ENCODE measurements around the gene ZDHHC11B.
"Not testable (repeated sequence)": the region's sequence is repeated elsewhere in the genome, so short reads cannot be mapped to it uniquely, and the experiment has no call there.

The ZDHHC11B gene

GRCh38 chr5:772547-772890 is 12.0 kb downstream of the ZDHHC11B start:
- not testable (repeated sequence) for H3K14ac ChIP-seq (ENCODE audit: low read length); H2BK5ac ChIP-seq (ENCODE audit: low read length); H2AFZ ChIP-seq (ENCODE audit: low read length); H3K18ac ChIP-seq (ENCODE audit: low read length); H3K79me1 ChIP-seq (ENCODE audit: low read depth, low read length); H3K27ac ChIP-seq (replicated peaks; ENCODE audit: low read length); H4K8ac ChIP-seq (ENCODE audit: low read depth, low read length); H3K36me3 ChIP-seq (replicated peaks in 1 of 2; ENCODE audit: control insufficient read depth in 2 of 2, insufficient read depth in 2 of 2, low read length in 2 of 2); H2BK120ac ChIP-seq (ENCODE audit: low read depth, low read length); H4K91ac ChIP-seq (ENCODE audit: low read depth, low read length, poor library complexity); H3K9me3 ChIP-seq (replicated peaks in 1 of 2; ENCODE audit: control insufficient read depth in 2 of 2, insufficient read depth in 1 of 2, low read depth in 1 of 2, low read length in 2 of 2); H3K4me3 ChIP-seq (ENCODE audit: low read length in 2 of 2); H3K4ac ChIP-seq (ENCODE audit: low read length); H3K4me2 ChIP-seq (ENCODE audit: insufficient read depth, low read length, poor library complexity, severe bottlenecking); H3K4me1 ChIP-seq (ENCODE audit: control insufficient read depth in 2 of 2, insufficient read depth in 1 of 2, low read depth in 1 of 2, low read length in 2 of 2); H2BK15ac ChIP-seq (ENCODE audit: low read length); DNase-seq (ENCODE audit: low spot score); H3K9ac ChIP-seq (ENCODE audit: low read depth, low read length, poor library complexity); H2AK5ac ChIP-seq (ENCODE audit: low read depth, low read length); H3K23ac ChIP-seq (ENCODE audit: low read depth, low read length, poor library complexity); H3K27me3 ChIP-seq (ENCODE audit: control insufficient read depth in 3 of 3, insufficient read depth in 3 of 3, low read depth in 1 of 3, low read length in 3 of 3); H2BK12ac ChIP-seq (ENCODE audit: low read length)
- WGBS, 2 donors (ENCODE audit: extremely low coverage in 2 of 2, insufficient read length in 2 of 2, insufficient replicate concordance in 1 of 2) = no CpG with 5 or more reads among the region's 14 CpGs

- not testable (repeated sequence) for H2AFZ ChIP-seq (ENCODE audit: low read length); H4K91ac ChIP-seq (ENCODE audit: low read depth, low read length, poor library complexity); H2BK12ac ChIP-seq (ENCODE audit: low read length); H3K23ac ChIP-seq (ENCODE audit: low read depth, low read length, poor library complexity); H3K4me2 ChIP-seq (ENCODE audit: insufficient read depth, low read length, poor library complexity, severe bottlenecking); H2BK15ac ChIP-seq (ENCODE audit: low read length); H2BK120ac ChIP-seq (ENCODE audit: low read depth, low read length); H3K9me3 ChIP-seq (replicated peaks in 1 of 2; ENCODE audit: control insufficient read depth in 2 of 2, insufficient read depth in 1 of 2, low read depth in 1 of 2, low read length in 2 of 2); H3K4ac ChIP-seq (ENCODE audit: low read length); H3K18ac ChIP-seq (ENCODE audit: low read length); H3K27ac ChIP-seq (replicated peaks; ENCODE audit: low read length); H3K9ac ChIP-seq (ENCODE audit: low read depth, low read length, poor library complexity); H4K8ac ChIP-seq (ENCODE audit: low read depth, low read length); H3K4me3 ChIP-seq (ENCODE audit: low read length in 2 of 2); H3K14ac ChIP-seq (ENCODE audit: low read length); H2BK5ac ChIP-seq (ENCODE audit: low read length); H3K27me3 ChIP-seq (ENCODE audit: control insufficient read depth in 3 of 3, insufficient read depth in 3 of 3, low read depth in 1 of 3, low read length in 3 of 3); H3K36me3 ChIP-seq (replicated peaks in 1 of 2; ENCODE audit: control insufficient read depth in 2 of 2, insufficient read depth in 2 of 2, low read length in 2 of 2); H3K4me1 ChIP-seq (ENCODE audit: control insufficient read depth in 2 of 2, insufficient read depth in 1 of 2, low read depth in 1 of 2, low read length in 2 of 2); H2AK5ac ChIP-seq (ENCODE audit: low read depth, low read length); DNase-seq (ENCODE audit: low spot score); H3K79me1 ChIP-seq (ENCODE audit: low read depth, low read length)
- WGBS, 2 donors (ENCODE audit: extremely low coverage in 2 of 2, insufficient read length in 2 of 2, insufficient replicate concordance in 1 of 2) = no CpG with 5 or more reads among the region's 31 CpGs
Measured at GRCh38 chr5:771841-772546, 12.5 kb downstream of the ZDHHC11B start.

DNA sequence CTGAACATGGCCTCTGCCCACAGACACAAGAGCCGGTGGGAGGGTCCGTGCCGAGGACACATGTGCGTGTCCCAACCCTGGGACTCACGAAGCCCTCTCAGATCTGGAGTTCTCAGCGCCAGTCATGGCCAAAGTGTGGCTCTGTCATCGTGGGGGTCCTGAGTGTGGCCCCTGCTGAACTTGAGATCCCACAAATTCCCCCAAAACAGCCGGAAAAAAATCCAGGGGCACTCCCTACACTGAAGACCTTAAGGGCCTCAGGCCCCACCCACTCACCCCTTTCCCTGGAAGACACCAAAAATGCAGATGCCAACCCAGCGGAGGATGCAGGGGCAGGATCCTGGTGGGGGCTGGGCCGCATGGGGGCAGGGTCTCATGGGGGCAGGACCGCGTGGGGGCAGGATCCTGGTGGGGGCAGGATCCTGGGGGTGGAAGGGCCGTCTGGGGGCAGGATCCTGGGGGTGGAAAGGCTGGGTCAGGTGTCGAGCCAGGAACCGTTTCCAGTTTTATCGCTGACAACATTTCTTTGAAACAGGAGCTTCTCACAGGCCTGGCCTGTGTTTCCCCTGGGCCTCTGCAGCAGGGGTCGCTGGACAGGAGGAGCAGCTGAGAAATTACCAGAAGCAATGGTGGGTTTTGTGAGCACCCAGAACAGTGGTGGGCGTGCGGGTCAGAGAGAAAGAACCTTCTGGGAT is 13.3 kb downstream of the ZDHHC11B start:
- H3K27me3 ChIP-seq (ENCODE audit: control insufficient read depth in 3 of 3, insufficient read depth in 3 of 3, low read depth in 1 of 3, low read length in 3 of 3); H2BK12ac ChIP-seq (ENCODE audit: low read length); H3K23ac ChIP-seq (ENCODE audit: low read depth, low read length, poor library complexity); H2BK15ac ChIP-seq (ENCODE audit: low read length); H2BK120ac ChIP-seq (ENCODE audit: low read depth, low read length); H3K4me1 ChIP-seq (ENCODE audit: control insufficient read depth in 2 of 2, insufficient read depth in 1 of 2, low read depth in 1 of 2, low read length in 2 of 2); H3K36me3 ChIP-seq (replicated peaks in 1 of 2; ENCODE audit: control insufficient read depth in 2 of 2, insufficient read depth in 2 of 2, low read length in 2 of 2); H3K4me3 ChIP-seq (ENCODE audit: low read length in 2 of 2); H2AK5ac ChIP-seq (ENCODE audit: low read depth, low read length); H3K4ac ChIP-seq (ENCODE audit: low read length); H2AFZ ChIP-seq (ENCODE audit: low read length); H3K9me3 ChIP-seq (replicated peaks in 1 of 2; ENCODE audit: control insufficient read depth in 2 of 2, insufficient read depth in 1 of 2, low read depth in 1 of 2, low read length in 2 of 2); H4K91ac ChIP-seq (ENCODE audit: low read depth, low read length, poor library complexity); H3K27ac ChIP-seq (replicated peaks; ENCODE audit: low read length); H3K9ac ChIP-seq (ENCODE audit: low read depth, low read length, poor library complexity); DNase-seq (ENCODE audit: low spot score); H4K8ac ChIP-seq (ENCODE audit: low read depth, low read length); H3K14ac ChIP-seq (ENCODE audit: low read length); H3K4me2 ChIP-seq (ENCODE audit: insufficient read depth, low read length, poor library complexity, severe bottlenecking); H3K79me1 ChIP-seq (ENCODE audit: low read depth, low read length): not testable (repeated sequence)
- peak overlapping the region; percentile 56 for H2BK5ac ChIP-seq (ENCODE audit: low read length)
- H3K18ac ChIP-seq (ENCODE audit: low read length) = peak overlapping the region; percentile 57
- no CpG with 5 or more reads among the region's 19 CpGs for WGBS, 2 donors (ENCODE audit: extremely low coverage in 2 of 2, insufficient read length in 2 of 2, insufficient replicate concordance in 1 of 2)

DNA sequence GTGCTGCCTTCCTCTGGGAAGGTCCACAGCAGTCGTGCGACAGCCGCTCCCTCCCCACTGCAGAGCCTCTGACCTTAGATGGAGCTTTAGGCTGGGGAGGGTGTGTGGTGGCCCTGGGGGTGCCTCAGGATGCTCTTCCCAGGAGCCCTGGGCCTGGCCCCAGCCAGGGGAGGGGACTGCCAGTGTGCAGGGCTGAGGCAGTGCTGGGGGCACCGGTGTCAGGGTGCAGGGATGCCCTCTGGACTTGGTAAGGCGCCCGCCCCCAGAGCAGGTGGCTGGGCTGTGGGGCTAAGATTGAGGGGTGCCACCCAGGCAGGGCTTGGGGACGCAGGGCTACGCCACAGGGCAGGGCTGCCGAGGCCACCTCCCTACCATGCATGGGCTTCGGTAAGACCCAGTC is 13.9 kb downstream of the ZDHHC11B start:
- not testable (repeated sequence) for H4K91ac ChIP-seq (ENCODE audit: low read depth, low read length, poor library complexity); H2AFZ ChIP-seq (ENCODE audit: low read length); H3K4me2 ChIP-seq (ENCODE audit: insufficient read depth, low read length, poor library complexity, severe bottlenecking); H3K27me3 ChIP-seq (ENCODE audit: control insufficient read depth in 3 of 3, insufficient read depth in 3 of 3, low read depth in 1 of 3, low read length in 3 of 3); H3K9me3 ChIP-seq (replicated peaks in 1 of 2; ENCODE audit: control insufficient read depth in 2 of 2, insufficient read depth in 1 of 2, low read depth in 1 of 2, low read length in 2 of 2); H3K4me3 ChIP-seq (ENCODE audit: low read length in 2 of 2); DNase-seq (ENCODE audit: low spot score); H2BK5ac ChIP-seq (ENCODE audit: low read length); H3K79me1 ChIP-seq (ENCODE audit: low read depth, low read length); H3K4ac ChIP-seq (ENCODE audit: low read length); H4K8ac ChIP-seq (ENCODE audit: low read depth, low read length); H2BK120ac ChIP-seq (ENCODE audit: low read depth, low read length); H3K9ac ChIP-seq (ENCODE audit: low read depth, low read length, poor library complexity); H3K27ac ChIP-seq (replicated peaks; ENCODE audit: low read length); H3K23ac ChIP-seq (ENCODE audit: low read depth, low read length, poor library complexity); H3K4me1 ChIP-seq (ENCODE audit: control insufficient read depth in 2 of 2, insufficient read depth in 1 of 2, low read depth in 1 of 2, low read length in 2 of 2)
- peak overlapping the region; percentile 91 for H3K18ac ChIP-seq (ENCODE audit: low read length)
- peak overlapping the region; percentile 27 for H2BK15ac ChIP-seq (ENCODE audit: low read length)
- peak overlapping the region; percentile 59 for H2BK12ac ChIP-seq (ENCODE audit: low read length)
- WGBS, 2 donors (ENCODE audit: extremely low coverage in 2 of 2, insufficient read length in 2 of 2, insufficient replicate concordance in 1 of 2) = no CpG with 5 or more reads among the region's 10 CpGs
- peak overlapping the region; percentile 14 for H3K14ac ChIP-seq (ENCODE audit: low read length)
- peaks cover 0 to 15% of the 10 kb centered on the region in 2 donors for H3K36me3 ChIP-seq (replicated peaks in 1 of 2; ENCODE audit: control insufficient read depth in 2 of 2, insufficient read depth in 2 of 2, low read length in 2 of 2)
- H2AK5ac ChIP-seq (ENCODE audit: low read depth, low read length) = peak overlapping the region; percentile 40
